Hepatocyte (in vitro differentiated cells): ENCODE measurements around the gene NR1I2. TPM values are rescaled to one million over a fixed set of nuclear protein-coding genes. Genes with fewer than 3 reads are reported as not detected.

Source experiments
- DNase-seq: peaks from one replicate; pipeline ENCODE4 v3.0.0-alpha.2; 2016; ENCODE audit warnings: low spot score
- H2AFZ ChIP-seq: fragments of 200-600 bp; sonication (generic); 2 replicates; pipeline ENCODE4 v1.6.0; 2016; ENCODE audit warnings: antibody characterized with exemption, mild to moderate bottlenecking
- H3K27ac ChIP-seq: fragments of 200-600 bp; sonication (generic); 2 replicates; pipeline ENCODE4 v1.5.1; 2016; ENCODE audit warnings: mild to moderate bottlenecking
- H3K27me3 ChIP-seq: fragments of 200-600 bp; sonication (generic); 2 replicates; pipeline ENCODE4 v1.6.1; 2016
- H3K36me3 ChIP-seq: fragments of 200-600 bp; sonication (generic); replicated peaks from 2 replicates; pipeline ENCODE4 v1.5.1; 2016; ENCODE audit warnings: low read depth; ENCODE audit not compliant: insufficient read depth
- H3K4me1 ChIP-seq: fragments of 200-600 bp; sonication (generic); 2 replicates; pipeline ENCODE4 v1.5.1; 2016; ENCODE audit warnings: mild to moderate bottlenecking, moderate library complexity; ENCODE audit not compliant: insufficient read depth
- H3K4me2 ChIP-seq: fragments of 200-600 bp; sonication (generic); 2 replicates; pipeline ENCODE4 v1.6.0; 2016
- H3K4me3 ChIP-seq: fragments of 200-600 bp; sonication (generic); 2 replicates; pipeline ENCODE4 v1.5.1; 2016; ENCODE audit warnings: mild to moderate bottlenecking
- H3K79me2 ChIP-seq: fragments of 200-600 bp; sonication (generic); 2 replicates; pipeline ENCODE4 v1.6.0; 2017; ENCODE audit warnings: mild to moderate bottlenecking
- H3K9me2 ChIP-seq: fragments of 200-600 bp; sonication (generic); replicated peaks from 2 replicates; pipeline ENCODE4 v1.6.0; 2017; ENCODE audit warnings: mild to moderate bottlenecking; ENCODE audit not compliant: insufficient read depth
- H3K9me3 ChIP-seq: fragments of 200-600 bp; sonication (generic); 2 replicates; pipeline ENCODE4 v1.5.1; 2016; ENCODE audit warnings: low read depth, mild to moderate bottlenecking
- H4K20me1 ChIP-seq: fragments of 200-600 bp; sonication (generic); 2 replicates; pipeline ENCODE4 v1.6.0; 2016; ENCODE audit warnings: mild to moderate bottlenecking; ENCODE audit not compliant: insufficient read depth, poor library complexity, severe bottlenecking
- CTCF ChIP-seq: fragments of 200-600 bp; sonication (generic); IDR thresholded peaks from 2 replicates; pipeline ENCODE4 v1.5.1; 2016; ENCODE audit warnings: antibody characterized with exemption, mild to moderate bottlenecking; ENCODE audit not compliant: poor library complexity
- EZH2 ChIP-seq: fragments of 200-600 bp; sonication (generic); IDR thresholded peaks from 2 replicates; pipeline ENCODE4 v1.6.1; 2016; ENCODE audit warnings: antibody characterized with exemption, mild to moderate bottlenecking, borderline replicate concordance
- EZH2phosphoT487 ChIP-seq: fragments of 200-600 bp; sonication (generic); IDR thresholded peaks from one replicate; pipeline ENCODE4 v1.6.1; 2018; ENCODE audit warnings: antibody characterized with exemption, mild to moderate bottlenecking, low read depth, moderate library complexity; ENCODE audit not compliant: unreplicated experiment, severe bottlenecking
- WGBS: methylation state at CpG from one replicate; pipeline ENCODE4 v1.1.6; 2016; ENCODE audit warnings: low lambda C conversion rate; ENCODE audit errors: missing lambda C conversion rate; 5-methylcytosine and 5-hydroxymethylcytosine counted together
- polyA plus RNA-seq: library from polyadenylated mRNA; unstranded; fragments of >200 nt; fragmentation: Nextera tagmentation; extraction: Ambion mirVana; gene quantifications from 2 replicates; pipeline ENCODE4 v1.2.1, GENCODE V29; 2016
- total RNA-seq: library from RNA; depleted of rRNA; stranded (reverse); fragments of >200 nt; gene quantifications from 2 replicates; pipeline ENCODE4 v1.2.3, GENCODE V29; 2014

NR1I2 gene
- total and polyA plus RNA-seq, 2 experiments from 2014 or later, result 5.0 to 7.0 TPM

- Histone ChIP-seq H3K9me2 (no peaks in the 10 kb centered on the region), H3K79me2 (no peaks in the 10 kb centered on the region), H3K9me3 (no peaks in the 10 kb centered on the region), H3K27ac (no peak overlapping the region), H2AFZ (no peak overlapping the region), H3K27me3 (no peaks in the 10 kb centered on the region), H3K4me2 (peak overlapping the region; percentile 70), H3K36me3 (no peaks in the 10 kb centered on the region), H3K4me1 (no peaks in the 10 kb centered on the region), H4K20me1 (no peaks in the 10 kb centered on the region), H3K4me3 (no peak overlapping the region)
- TF ChIP-seq CTCF, result no peak
- TF ChIP-seq EZH2, result no peak
- no peak for TF ChIP-seq EZH2phosphoT487
- 79% methylated on average over 26 of the region's 31 CpGs for WGBS
- no peak for DNase-seq
Observed at GRCh38 chr3:119809249-119810017, 27.5 kb downstream of the NR1I2 start.

GRCh38 chr3:119810018-119810435 lies 28.1 kb downstream of the NR1I2 start:
- Histone ChIP-seq H3K9me3 (no peaks in the 10 kb centered on the region), H3K4me2 (peak overlapping the region; percentile 70), H3K4me1 (no peaks in the 10 kb centered on the region), H3K9me2 (no peaks in the 10 kb centered on the region), H3K79me2 (no peaks in the 10 kb centered on the region), H2AFZ (no peak overlapping the region), H3K36me3 (no peaks in the 10 kb centered on the region), H3K4me3 (no peak overlapping the region), H3K27me3 (no peaks in the 10 kb centered on the region), H3K27ac (no peak overlapping the region), H4K20me1 (no peaks in the 10 kb centered on the region)
- TF ChIP-seq EZH2, result no peak
- peak; percentile 12 for TF ChIP-seq CTCF
- TF ChIP-seq EZH2phosphoT487, result no peak
- DNase-seq, result peak; percentile 23
- 64% methylated on average over 32 of the region's 33 CpGs for WGBS

- no peaks in the 10 kb centered on the region for H3K79me2 ChIP-seq
- H2AFZ ChIP-seq, result no peak overlapping the region
- no peaks in the 10 kb centered on the region for H3K27me3 ChIP-seq
- H3K9me2 ChIP-seq, result no peaks in the 10 kb centered on the region
- H3K36me3 ChIP-seq, result no peaks in the 10 kb centered on the region
- 95% methylated on average over 8 of the region's 8 CpGs for WGBS
- no peak overlapping the region for H3K4me2 ChIP-seq
- H3K27ac ChIP-seq, result no peak overlapping the region
- H3K4me3 ChIP-seq, result no peak overlapping the region
- no peaks in the 10 kb centered on the region for H3K4me1 ChIP-seq
- H4K20me1 ChIP-seq, result no peaks in the 10 kb centered on the region
- DNase-seq, result no peak
- no peaks in the 10 kb centered on the region for H3K9me3 ChIP-seq
- TF ChIP-seq EZH2 (no peak), EZH2phosphoT487 (no peak), CTCF (no peak)
Observed at GRCh38 chr3:119812491-119813058, 30.7 kb downstream of the NR1I2 start.
